ENCODE measurements around the gene CEACAM1.
"Not testable (repeated sequence)": the region's sequence is repeated elsewhere in the genome, so short reads cannot be mapped to it uniquely, and the experiment has no call there.

The CEACAM1 gene

GRCh38 chr19:42512743-42513304, 15.5 kb downstream of the CEACAM1 start:
- no peak for DNase-seq (ENCODE audit: low read depth in 1 of 2, low spot score in 1 of 2)

GRCh38 chr19:42512130-42512636, 16.1 kb downstream of the CEACAM1 start:
- DNase-seq (ENCODE audit: low read depth in 1 of 2, low spot score in 1 of 2): no peak

DNA sequence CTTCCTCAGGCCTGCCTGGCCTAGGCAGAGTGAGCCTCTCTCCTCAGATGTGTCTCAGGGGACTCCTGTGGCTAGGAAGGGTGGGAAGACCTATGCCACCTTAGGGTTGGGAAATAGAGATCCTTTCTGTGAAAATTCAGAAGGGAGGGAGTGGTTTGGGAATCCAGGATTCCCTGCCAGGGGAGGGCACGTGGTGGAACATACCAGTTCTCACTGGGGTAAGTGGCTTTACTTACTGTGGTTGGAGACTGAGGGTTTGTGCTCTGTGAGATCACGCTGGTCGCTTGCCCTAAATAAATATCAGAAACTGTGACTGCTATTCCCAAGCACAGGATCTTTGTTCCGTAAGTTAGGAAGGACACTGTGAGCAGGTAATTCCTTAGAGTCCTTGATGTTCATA, 16.9 kb downstream of the CEACAM1 start:
- no peak for DNase-seq (ENCODE audit: low read depth in 1 of 2, low spot score in 1 of 2)

- no peak for DNase-seq (ENCODE audit: low read depth in 1 of 2, low spot score in 1 of 2)
Measured at GRCh38 chr19:42508892-42509444, 19.3 kb downstream of the CEACAM1 start.

- no peak for DNase-seq (ENCODE audit: low read depth in 1 of 2, low spot score in 1 of 2)
Measured at GRCh38 chr19:42505066-42505465, 23.2 kb downstream of the CEACAM1 start.

- DNase-seq (ENCODE audit: low read depth in 1 of 2, low spot score in 1 of 2): no peak
Measured at GRCh38 chr19:42501733-42502132, 26.5 kb downstream of the CEACAM1 start.

- DNase-seq (ENCODE audit: low read depth in 1 of 2, low spot score in 1 of 2): not testable (repeated sequence)
Measured at GRCh38 chr19:42501243-42501642, 27.0 kb downstream of the CEACAM1 start.

DNA sequence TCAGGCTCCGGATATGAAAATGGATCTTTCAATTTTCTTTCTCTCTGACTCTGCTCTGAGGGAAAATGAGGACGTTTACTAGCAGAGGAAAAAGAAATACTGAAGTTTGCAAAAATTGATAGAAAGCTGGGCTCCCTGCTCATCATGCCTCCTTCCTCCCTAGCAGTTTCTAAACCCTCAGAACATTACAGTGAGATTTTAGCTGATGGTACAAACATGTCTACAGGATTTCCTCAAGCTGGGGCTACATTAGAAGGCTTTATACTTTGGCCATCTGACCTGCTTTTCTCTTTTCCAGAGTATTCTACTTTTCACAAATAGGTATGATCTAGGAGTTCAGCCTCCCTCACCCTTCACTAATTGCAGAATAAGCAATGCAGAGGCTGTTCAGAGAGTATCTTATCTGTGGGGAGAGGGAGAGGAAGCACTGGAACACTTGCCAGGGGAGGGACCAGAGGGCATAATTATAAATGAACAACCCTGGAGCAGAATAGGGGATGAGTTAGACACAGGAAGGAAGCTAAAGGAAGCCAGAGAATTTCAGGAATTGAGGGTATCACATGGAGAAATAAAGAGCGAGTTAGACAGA, 30.0 kb downstream of the CEACAM1 start:
- DNase-seq (ENCODE audit: low read depth in 1 of 2, low spot score in 1 of 2): no peak

DNA sequence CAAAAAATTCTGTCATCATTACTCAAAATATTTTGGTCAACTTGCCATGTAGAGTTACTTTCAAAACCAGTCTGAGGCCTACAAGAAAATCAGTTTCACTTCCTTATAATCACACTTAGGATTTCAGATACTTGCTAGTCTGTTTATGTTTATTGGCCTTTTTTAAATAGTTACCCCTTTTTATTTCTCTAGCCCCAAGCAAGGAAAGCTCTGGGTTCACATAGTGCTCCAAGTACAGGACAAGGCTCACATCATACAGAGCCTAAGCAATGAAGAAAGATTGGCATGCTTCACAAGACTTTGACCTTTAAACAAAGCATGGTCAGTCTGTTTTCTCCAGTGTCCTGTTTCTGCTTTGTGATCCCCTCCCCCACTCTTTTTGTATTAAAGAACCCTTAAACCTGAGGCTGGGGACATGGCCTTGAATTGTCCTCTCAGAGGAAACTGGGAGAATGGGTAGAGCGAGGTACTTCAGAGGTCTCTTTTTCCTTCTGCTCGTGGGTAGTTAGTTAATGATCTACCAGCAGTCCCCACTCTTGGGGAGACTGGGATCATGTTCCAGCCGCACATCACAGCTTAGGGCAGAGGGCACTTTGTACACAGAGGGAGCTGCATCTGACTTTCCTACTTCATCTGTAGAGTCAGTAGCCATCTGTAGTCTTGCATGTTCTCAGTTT, 30.7 kb downstream of the CEACAM1 start:
- no peak for DNase-seq (ENCODE audit: low read depth in 1 of 2, low spot score in 1 of 2)

DNA sequence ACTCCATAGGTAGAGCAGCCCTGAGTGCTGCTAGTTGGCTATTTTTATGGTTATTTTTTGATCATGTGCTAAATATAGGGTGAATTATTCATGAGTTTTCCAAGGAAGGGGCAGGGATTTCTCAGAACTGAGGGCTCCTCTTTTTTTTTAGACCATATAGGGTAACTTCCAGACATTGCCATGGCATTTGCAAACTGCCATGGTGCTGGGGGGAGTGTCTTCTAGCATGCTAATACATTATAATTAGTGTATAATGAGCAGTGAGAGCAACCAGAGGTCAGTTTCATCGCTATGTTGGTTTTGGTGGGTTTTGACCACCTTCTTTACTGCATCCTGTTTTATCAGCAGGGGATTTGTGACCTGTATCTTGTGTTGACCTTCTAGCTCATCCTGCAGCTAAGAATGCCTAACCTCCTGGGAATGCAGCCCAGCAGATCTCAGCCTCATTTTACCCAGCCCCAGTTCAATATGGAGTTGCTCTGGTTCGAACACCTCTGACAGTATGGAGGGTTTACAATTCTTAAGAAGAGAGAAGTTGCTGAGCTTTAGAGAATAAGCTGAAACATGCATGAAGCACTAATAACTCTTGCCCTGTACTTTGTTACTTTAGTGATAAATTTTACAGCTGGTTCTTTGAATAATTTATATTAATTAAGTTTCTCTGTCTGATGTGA, 31.7 kb downstream of the CEACAM1 start:
- DNase-seq (ENCODE audit: low read depth in 1 of 2, low spot score in 1 of 2): no peak

GRCh38 chr19:42495663-42496062, 32.6 kb downstream of the CEACAM1 start:
- no peak for DNase-seq (ENCODE audit: low read depth in 1 of 2, low spot score in 1 of 2)

GRCh38 chr19:42494321-42494720, 34.0 kb downstream of the CEACAM1 start:
- no peak for DNase-seq (ENCODE audit: low read depth in 1 of 2, low spot score in 1 of 2)

- DNase-seq (ENCODE audit: low read depth in 1 of 2, low spot score in 1 of 2): no peak
Measured at GRCh38 chr19:42488783-42489521, 39.3 kb downstream of the CEACAM1 start.

DNA sequence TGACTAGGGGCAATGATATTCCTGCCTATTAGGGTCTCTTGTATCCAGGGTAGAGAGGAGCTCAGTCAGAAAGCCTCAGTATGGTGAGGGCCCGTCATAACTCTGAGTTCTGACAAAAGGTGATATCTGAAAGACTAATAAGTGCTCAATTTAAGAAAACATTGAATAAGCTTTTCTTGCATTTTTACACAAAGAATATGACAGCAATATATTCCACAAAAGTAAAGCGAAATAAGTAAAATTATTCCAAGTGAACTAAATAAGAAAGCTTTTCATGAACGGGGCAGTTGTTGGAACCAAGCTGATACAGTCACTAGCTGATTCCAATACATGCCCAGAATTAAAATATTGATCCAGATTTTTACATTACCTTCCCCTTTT, 40.5 kb downstream of the CEACAM1 start:
- no peak for DNase-seq (ENCODE audit: low read depth in 1 of 2, low spot score in 1 of 2)

DNA sequence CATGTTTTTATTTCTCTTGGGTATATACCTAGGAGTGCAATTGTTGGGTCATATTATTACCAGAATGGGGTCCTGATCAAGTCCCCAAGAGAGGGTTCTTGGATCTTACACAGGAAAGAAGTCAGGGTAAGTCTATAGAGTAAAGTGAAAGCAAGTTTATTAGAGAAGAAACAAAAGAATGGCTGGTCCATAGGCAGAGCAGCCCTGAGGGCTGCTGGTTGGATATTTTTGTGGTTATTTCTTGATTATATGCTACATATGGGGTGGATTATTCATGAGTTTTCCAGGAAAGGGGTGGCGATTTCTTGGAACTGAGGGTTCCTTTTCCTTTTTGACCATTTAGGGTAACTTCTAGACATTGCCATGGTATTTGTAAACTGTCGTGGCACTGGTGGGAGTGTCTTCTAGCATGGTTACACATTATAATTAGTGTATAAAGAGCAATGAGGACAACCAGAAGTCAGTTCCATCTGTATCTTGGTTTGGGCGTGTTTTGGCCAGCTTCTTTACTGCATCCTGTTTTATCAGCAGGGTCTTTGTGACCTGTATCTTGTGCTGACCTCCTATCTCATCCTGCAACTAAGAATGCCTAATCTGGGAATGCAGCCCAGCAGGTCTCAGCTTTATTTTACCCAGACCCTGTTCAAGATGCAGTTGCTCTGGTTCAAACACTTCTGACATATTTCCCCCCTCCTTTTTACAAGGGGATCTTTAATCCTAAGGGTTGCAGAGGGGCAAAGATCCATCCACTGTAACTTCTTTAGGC, 41.1 kb downstream of the CEACAM1 start:
- no peak for DNase-seq (ENCODE audit: low read depth in 1 of 2, low spot score in 1 of 2)

GRCh38 chr19:42485036-42485435, 43.2 kb downstream of the CEACAM1 start:
- DNase-seq (ENCODE audit: low read depth in 1 of 2, low spot score in 1 of 2): not testable (repeated sequence)

DNA sequence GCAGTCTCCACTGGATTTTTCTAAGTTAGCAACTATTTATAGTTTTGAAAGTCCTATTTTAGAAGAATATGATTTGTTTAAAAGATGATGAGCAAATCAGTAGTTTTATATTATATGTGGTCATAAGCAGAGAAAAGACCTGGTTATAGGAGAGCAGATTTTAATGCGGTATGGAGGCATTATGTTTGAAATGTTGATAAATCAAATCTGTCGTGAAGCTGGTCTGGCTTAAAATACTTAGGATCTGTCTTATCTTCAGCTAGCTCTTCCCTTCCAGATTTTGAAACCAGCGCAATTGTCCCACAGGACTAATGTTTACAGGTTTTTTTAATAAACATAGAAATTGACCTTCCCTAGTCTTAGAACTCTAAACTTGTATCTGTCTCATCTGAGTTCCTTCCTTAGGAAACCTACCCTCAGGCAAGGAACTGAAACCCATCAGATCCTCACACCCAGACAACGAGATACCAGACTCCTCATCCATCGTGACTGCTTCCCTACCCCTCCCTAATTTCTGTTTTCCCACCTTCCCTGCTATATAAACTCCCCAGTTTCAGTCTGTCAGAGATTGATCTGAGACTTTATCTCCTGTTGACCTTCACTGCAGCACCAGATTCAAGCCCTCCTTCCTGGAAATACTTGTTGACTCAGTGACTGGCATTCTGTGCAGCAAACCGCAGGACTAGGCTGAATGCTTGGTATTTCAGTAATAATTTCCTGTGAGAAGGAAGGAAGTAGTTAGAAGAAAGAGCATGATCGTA, 47.8 kb downstream of the CEACAM1 start:
- DNase-seq (ENCODE audit: low read depth in 1 of 2, low spot score in 1 of 2): no peak

GRCh38 chr19:42479736-42480135, 48.5 kb downstream of the CEACAM1 start:
- DNase-seq (ENCODE audit: low read depth in 1 of 2, low spot score in 1 of 2): no peak

DNA sequence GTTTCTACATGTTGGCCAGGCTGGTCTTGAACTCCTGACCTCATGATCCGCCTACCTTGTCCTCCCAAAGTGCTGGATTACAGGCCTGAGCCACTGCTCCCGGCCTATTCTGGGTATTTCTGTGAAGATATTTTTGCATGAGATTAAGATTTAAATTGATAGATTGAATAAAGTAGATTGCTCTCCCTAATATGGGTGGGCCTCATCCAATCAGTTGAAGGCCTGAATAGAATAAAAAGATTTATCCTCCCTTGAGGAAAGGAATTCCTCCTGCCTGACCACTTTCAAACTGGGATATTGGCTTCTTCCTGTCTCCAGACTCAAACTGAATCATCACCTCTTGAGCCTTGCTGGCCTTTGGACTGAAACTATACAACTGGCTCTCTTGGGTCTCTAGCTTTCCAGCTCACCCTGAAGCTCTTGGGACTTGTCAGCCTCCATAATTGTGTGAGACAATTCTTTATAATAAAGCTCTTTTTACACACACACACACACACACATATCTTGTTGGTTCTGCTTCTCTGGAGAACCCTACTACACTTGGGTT, 49.4 kb downstream of the CEACAM1 start:
- no peak for DNase-seq (ENCODE audit: low read depth in 1 of 2, low spot score in 1 of 2)

All from stimulated activated CD4-positive, alpha-beta T cell treated with anti-CD3 and anti-CD28 coated beads, Interleukin-15, amount 100 ng/mL, for 1 hour (primary cell).